ENCODE results near the gene SIPA1L3.

Gene SIPA1L3

DNA sequence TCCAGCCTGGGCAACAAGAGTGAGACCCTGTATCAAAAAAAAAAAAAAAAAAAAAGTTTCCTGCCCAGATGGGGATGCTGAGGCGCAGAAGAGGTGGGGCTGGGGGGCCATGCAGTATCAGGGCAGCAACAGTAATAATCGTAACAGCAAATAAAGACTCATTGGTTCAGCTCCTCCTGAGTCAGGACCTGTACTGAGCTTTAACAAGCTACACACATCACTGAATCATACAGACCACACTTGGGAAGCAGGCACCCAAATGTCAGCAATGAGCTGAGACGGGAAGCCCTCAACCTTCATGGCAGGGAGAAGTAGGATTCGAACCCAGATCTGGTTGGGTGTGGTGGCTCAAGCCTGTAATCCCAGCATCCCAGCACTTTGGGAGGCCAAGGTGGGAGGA is 327.6 kb downstream of the SIPA1L3 start:
- TF ChIP-seq, protein P1, sequence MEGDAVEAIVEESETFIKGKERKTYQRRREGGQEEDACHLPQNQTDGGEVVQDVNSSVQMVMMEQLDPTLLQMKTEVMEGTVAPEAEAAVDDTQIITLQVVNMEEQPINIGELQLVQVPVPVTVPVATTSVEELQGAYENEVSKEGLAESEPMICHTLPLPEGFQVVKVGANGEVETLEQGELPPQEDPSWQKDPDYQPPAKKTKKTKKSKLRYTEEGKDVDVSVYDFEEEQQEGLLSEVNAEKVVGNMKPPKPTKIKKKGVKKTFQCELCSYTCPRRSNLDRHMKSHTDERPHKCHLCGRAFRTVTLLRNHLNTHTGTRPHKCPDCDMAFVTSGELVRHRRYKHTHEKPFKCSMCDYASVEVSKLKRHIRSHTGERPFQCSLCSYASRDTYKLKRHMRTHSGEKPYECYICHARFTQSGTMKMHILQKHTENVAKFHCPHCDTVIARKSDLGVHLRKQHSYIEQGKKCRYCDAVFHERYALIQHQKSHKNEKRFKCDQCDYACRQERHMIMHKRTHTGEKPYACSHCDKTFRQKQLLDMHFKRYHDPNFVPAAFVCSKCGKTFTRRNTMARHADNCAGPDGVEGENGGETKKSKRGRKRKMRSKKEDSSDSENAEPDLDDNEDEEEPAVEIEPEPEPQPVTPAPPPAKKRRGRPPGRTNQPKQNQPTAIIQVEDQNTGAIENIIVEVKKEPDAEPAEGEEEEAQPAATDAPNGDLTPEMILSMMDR (conservative IDR thresholded peaks at IDR 0.05): no peak
- no peak for TF ChIP-seq ZFX (IDR thresholded peaks at IDR 0.05)
- H3K27ac ChIP-seq: no peak overlapping the region; the same call in 1 of the 2 replicates

DNA sequence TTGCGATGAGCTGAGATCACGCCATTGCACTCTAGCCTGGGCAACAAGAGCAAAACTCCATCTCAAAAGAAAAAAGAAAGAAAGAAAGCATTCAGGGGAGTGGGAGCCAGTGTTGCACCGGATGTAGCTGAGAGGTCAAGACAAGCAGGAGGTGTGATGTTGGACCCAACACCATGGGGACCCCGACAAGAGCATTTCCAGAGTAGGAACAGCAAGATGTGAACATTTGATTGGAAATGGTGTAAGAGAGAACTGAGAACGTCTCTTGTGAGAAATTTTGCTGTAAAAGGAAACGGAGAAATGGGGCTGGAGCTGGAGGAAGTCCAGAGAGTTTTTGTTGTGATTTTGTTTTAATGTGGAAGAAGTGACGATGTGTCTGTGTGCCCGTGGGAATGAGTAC is 332.8 kb downstream of the SIPA1L3 start:
- no peak for TF ChIP-seq ZFX (IDR thresholded peaks at IDR 0.05)
- TF ChIP-seq, protein P1 (conservative IDR thresholded peaks at IDR 0.05): no peak
- H3K27ac ChIP-seq: no peak overlapping the region

DNA sequence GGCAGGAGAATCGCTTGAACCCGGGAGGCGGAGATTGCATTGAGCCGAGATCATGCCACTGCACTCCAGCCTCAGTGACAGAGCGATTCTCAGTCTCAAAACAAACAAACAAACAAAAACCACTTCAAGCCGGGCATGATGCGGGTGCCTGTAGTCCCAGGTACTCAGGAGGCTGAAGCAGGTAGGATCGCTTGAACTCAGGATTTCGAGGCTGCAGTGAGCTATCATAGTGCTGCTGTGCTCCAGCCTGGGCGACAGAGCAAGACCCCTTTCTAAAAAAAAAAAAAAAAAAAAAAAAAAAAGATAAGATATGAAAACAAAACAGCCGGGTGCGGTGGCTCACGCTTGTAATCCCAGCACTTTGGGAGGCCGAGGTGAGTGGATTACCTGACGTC is 336.3 kb downstream of the SIPA1L3 start:
- peak overlapping the region; percentile 32 for H3K27ac ChIP-seq
- TF ChIP-seq, protein P1 (conservative IDR thresholded peaks at IDR 0.05): no peak
- no peak for TF ChIP-seq ZFX (IDR thresholded peaks at IDR 0.05)

DNA sequence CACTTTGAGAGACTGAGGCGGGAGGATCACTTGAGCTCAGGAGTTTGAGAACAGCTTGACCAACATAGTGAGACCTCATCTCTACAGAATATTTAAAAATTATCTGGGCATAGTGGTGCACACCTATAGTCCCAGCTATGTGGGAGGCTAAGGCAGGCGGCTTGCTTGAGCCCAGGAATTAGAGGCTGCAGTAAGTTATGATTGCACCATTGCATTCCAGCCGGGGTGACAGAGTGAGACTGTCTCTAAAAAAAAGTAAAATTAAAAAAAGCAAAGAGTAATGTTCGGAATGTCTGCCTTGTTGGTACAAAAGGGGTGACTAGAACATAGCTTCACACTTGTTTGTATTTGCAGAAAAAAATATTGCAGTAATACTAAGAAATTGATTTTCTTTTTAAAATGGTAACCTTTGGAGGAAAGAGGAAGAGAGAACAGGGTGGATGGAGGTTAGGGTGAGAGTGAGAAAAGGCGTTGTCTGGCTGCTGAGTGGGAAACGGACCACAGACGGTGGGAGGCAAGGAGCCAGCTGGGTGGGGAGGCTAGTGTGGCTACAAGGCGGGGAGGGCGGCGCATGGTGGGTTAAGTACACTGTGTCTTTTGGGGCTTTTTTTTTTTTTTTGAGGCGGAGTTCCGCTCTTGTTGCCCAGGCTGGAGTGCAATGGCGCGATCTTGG is 339.0 kb downstream of the SIPA1L3 start:
- TF ChIP-seq, protein P1 (conservative IDR thresholded peaks at IDR 0.05): no peak
- TF ChIP-seq ZFX (IDR thresholded peaks at IDR 0.05): no peak
- no peak overlapping the region for H3K27ac ChIP-seq

DNA sequence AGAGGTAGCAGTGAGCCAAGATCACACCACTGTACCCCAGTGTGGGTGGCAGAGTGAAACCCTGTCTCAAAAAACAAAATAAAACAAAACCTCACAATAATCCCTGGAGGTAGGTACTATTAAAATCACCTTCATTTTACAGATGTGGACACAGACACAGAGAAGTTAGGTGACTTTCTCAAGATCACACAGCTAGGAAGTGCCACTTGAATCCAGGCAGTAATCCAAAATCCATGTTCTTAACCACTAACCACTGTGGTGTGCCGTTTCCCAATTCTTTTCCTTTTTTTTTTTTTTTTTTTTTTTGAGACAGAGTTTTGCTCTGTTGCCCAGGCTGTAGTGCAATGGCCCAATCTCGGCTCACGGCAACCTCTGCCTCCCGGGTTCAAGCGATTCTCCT is 340.1 kb downstream of the SIPA1L3 start:
- no peak overlapping the region for H3K27ac ChIP-seq
- TF ChIP-seq, protein P1 (conservative IDR thresholded peaks at IDR 0.05): no peak
- TF ChIP-seq ZFX (IDR thresholded peaks at IDR 0.05): no peak

DNA sequence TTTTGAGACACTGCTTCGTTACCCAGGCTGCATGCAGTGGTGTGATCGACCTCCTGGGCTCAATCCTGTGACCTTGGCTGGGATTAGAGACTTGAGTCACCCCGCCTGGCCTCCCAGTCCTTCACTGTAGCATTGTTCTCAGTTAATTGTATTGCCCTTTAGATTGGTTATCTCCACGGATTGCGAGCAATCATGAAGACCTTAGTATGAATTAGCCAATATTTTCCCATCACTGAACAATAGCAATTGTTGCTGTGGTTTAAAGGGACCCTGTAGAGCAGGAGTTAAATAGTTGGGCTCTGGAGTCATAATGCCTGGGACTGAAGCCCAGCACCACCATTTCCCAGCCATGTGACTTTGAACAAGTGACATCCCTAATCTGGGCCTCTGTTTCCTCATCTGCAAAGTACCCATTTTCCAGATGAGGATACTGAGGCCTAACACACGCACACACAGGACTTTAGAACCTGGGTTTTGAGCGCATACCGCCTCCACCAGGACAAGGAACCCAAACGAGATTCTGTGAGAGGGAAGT is 340.8 kb downstream of the SIPA1L3 start:
- no peak overlapping the region for H3K27ac ChIP-seq

DNA sequence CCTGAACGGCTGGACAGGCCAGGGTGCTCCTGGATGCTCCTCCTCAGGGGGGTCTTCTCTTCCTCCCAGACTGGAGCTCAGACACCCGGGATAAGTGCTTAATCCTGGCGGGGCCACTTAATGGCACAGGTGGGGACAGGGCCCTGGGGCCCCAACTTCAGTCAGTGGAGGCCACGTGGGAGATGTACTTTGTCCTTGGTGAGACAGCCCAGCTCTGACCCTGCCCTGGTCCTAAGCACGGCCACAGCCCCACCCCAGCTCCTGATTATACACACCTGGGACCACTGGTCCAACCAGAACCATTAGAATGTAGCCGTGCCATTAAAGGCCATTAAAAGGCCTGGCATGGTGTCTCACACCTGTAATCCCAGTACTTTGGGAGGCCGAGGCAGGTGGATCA is 341.4 kb downstream of the SIPA1L3 start:
- H3K27ac ChIP-seq: no peak overlapping the region
- TF ChIP-seq, protein P1 (conservative IDR thresholded peaks at IDR 0.05): no peak

More for the DNA sequence above, 340.8 kb downstream of the SIPA1L3 start:
- TF ChIP-seq ZFX (IDR thresholded peaks at IDR 0.05): no peak
- TF ChIP-seq, protein P1 (conservative IDR thresholded peaks at IDR 0.05): no peak

Data from C4-2B (cell line).